Activated CD8-positive, alpha-beta T cell treated with anti-CD3 and anti-CD28 coated beads for 36 hours (primary cell): Measurements from ENCODE around the gene GJA3. TPM values are rescaled to one million over a fixed set of nuclear protein-coding genes. Genes with fewer than 3 reads are reported as not detected.

ENCODE experiments used
- ATAC-seq: fragments of 200-7000 bp; cut with Tn5 transposase; one replicate; pipeline ENCODE4 v1.10.0; 2021; ENCODE audit warnings: mild to moderate bottlenecking, moderate library complexity
- CTCF ChIA-PET: fragments of 350-600 bp; sonication (Branson Sonifier 250); formaldehyde crosslinking; loops from one replicate; lab custom pipeline; 2021; ENCODE audit warnings: antibody characterized with exemption; lab: Charles Lee
- POLR2A ChIA-PET: fragments of 350-600 bp; sonication (Branson Sonifier 250); formaldehyde crosslinking; loops from one replicate; lab custom pipeline; 2021; ENCODE audit warnings: antibody characterized with exemption; lab: Charles Lee
- DNase-seq: peaks from one replicate; pipeline ENCODE4 v3.0.0-alpha.2; 2020
- H3K27ac Mint-ChIP-seq: one replicate; pipeline ENCODE4 v1.8.0; 2021; ENCODE audit warnings: mild to moderate bottlenecking, mixed read lengths
- H3K27me3 Mint-ChIP-seq: one replicate; pipeline ENCODE4 v1.8.0; 2021; ENCODE audit warnings: mixed read lengths
- H3K36me3 Mint-ChIP-seq: one replicate; pipeline ENCODE4 v1.8.0; 2021; ENCODE audit warnings: low read depth, mixed read lengths
- H3K4me1 Mint-ChIP-seq: one replicate; pipeline ENCODE4 v1.8.0; 2021; ENCODE audit warnings: low read depth, mixed read lengths
- H3K4me3 Mint-ChIP-seq: one replicate; pipeline ENCODE4 v1.8.0; 2021; ENCODE audit warnings: mild to moderate bottlenecking, moderate library complexity, mixed read lengths
- H3K9me3 Mint-ChIP-seq: one replicate; pipeline ENCODE4 v1.8.0; 2021; ENCODE audit warnings: mixed read lengths
- CTCF ChIP-seq: fragments of 200-600 bp; IDR thresholded peaks from one replicate; pipeline ENCODE4 v1.8.0; 2022; ENCODE audit warnings: antibody characterized with exemption, mild to moderate bottlenecking
- intact Hi-C: fragments of 100-400 bp; cut with micrococcal nuclease; formaldehyde crosslinking; loops from one replicate; pipeline ENCODE4 v1.10.0; 2022
- total RNA-seq, 2 experiments: library from RNA; stranded (reverse); gene quantifications; one replicate each; pipeline ENCODE4 v1.2.3, GENCODE V29; 2021

Gene GJA3
- total RNA-seq, 2 experiments from 2014 or later = 0.32 to 0.51 TPM

GRCh38 chr13:20173116-20173746, 12.4 kb upstream of the GJA3 start:
- no peak for TF ChIP-seq CTCF
- Mint-ChIP-seq H3K9me3 (no peaks in the 10 kb centered on the region), H3K36me3 (no peaks in the 10 kb centered on the region), H3K27ac (no peak overlapping the region), H3K27me3 (peaks cover 57% of the 10 kb centered on the region), H3K4me3 (no peak overlapping the region), H3K4me1 (peaks cover 31% of the 10 kb centered on the region)
- DNase-seq = peak; percentile 14
- intact Hi-C loops = no loop called here
- ATAC-seq = no peak
- ChIA-PET CTCF (interaction anchor here (1.5 kb wide), 1 partner anchor 9 kb away, joined by 5 read pairs; no protein-coding TSS in a partner anchor), POLR2A (no interaction called here)

DNA sequence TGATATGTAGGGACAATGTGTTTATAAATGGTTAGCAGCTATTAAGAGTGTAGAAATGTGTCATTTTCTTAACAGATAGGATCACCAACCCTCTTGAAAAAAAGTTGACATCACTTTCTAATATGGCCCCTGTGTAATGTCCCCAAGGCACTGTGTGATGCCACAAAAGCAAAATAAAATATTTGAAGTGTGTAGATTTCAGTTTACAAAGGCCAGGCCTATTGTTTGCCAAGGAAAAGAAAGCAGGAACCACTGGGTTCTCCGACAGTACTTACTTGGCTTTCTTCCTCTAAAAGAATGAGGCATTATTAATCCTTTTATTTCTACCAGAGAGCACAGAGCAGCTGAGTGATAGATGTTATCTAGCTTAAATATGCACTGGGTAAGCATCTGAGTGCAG, 10.5 kb upstream of the GJA3 start:
- no peak overlapping the region for H3K4me3 Mint-ChIP-seq
- CTCF ChIA-PET = interaction anchor here (1.6 kb wide), 1 partner anchor 8 kb away, joined by 3 read pairs; no protein-coding TSS in a partner anchor
- H3K36me3 Mint-ChIP-seq = no peaks in the 10 kb centered on the region
- no peak for DNase-seq
- POLR2A ChIA-PET = no interaction called here
- no peak for ATAC-seq
- H3K9me3 Mint-ChIP-seq = no peaks in the 10 kb centered on the region
- peaks cover 31% of the 10 kb centered on the region for H3K4me1 Mint-ChIP-seq
- TF ChIP-seq CTCF = no peak
- peaks cover 53% of the 10 kb centered on the region for H3K27me3 Mint-ChIP-seq
- intact Hi-C loops = no loop called here
- H3K27ac Mint-ChIP-seq = no peak overlapping the region

DNA sequence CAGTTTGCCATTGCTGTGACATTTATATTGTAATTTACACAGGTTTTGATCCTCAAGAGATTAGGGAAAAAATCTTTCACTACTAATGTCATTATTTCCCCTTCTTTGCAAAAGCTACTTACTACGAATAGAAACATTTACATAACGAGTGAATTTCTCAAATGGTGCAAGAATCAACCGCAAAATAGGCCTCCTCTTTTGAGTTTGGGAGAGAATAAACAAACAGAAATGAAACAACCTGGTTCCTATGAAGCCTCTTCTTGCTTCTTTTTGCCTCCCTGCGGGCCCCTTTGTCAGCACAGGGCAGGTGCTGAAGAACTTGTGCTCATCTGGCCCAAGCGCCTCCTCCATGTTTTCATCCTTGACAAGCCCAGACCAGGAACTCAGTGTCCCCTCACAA, 10.1 kb upstream of the GJA3 start:
- ChIA-PET CTCF (interaction anchor here (0.6 to 1.6 kb wide), 2 partner anchors 8 to 13 kb away, joined by 3 read pairs; no protein-coding TSS in a partner anchor), POLR2A (no interaction called here)
- Mint-ChIP-seq H3K4me1 (peaks cover 31% of the 10 kb centered on the region), H3K27me3 (peaks cover 52% of the 10 kb centered on the region), H3K4me3 (no peak overlapping the region), H3K9me3 (no peaks in the 10 kb centered on the region), H3K36me3 (no peaks in the 10 kb centered on the region), H3K27ac (no peak overlapping the region)
- no peak for ATAC-seq
- no peak for DNase-seq
- intact Hi-C loops = no loop called here
- no peak for TF ChIP-seq CTCF

DNA sequence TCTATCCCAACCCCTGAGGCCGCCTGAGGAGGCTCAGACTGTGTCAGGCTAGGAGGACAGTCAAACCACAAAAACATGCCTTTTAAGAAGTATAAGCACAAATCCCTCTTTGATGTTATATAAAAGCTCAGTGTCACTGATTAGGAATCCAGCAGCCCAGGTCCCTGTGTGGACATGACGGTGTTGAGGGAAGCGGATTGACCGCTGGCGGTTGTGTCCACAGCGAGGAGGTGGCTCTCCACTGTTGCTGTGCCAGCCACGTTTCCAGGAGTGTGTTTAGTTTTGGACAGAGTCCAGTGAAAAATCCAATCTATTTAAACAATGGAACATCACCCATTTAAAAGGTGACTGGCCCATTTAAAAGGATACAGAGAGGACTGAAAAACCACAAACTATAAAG, 7.5 kb upstream of the GJA3 start:
- intact Hi-C loops = loop anchor here (10.0 kb wide), 1 partner anchor 184 kb away; no protein-coding TSS in a partner anchor
- no peak for ATAC-seq
- POLR2A ChIA-PET = no interaction called here
- H3K27ac Mint-ChIP-seq = no peak overlapping the region
- H3K36me3 Mint-ChIP-seq = no peaks in the 10 kb centered on the region
- CTCF ChIA-PET = interaction anchor here (0.7 to 1.0 kb wide), 3 partner anchors 11 to 40 kb away, joined by 3 to 4 read pairs (median 3); no protein-coding TSS in a partner anchor
- H3K9me3 Mint-ChIP-seq = no peaks in the 10 kb centered on the region
- peaks cover 43% of the 10 kb centered on the region for H3K27me3 Mint-ChIP-seq
- no peak for DNase-seq
- no peak overlapping the region for H3K4me3 Mint-ChIP-seq
- H3K4me1 Mint-ChIP-seq = peaks cover 10% of the 10 kb centered on the region
- no peak for TF ChIP-seq CTCF
